Epithelial cell of prostate (primary cell): ENCODE measurements around the gene GSK3A.
"Not testable (repeated sequence)": the region's sequence is repeated elsewhere in the genome, so short reads cannot be mapped to it uniquely, and the experiment has no call there.

Source experiments
- DNase-seq: peaks from one replicate; pipeline ENCODE4 v3.0.0-alpha.2; 2011; ENCODE audit warnings: low read depth, low spot score
- H3K27ac ChIP-seq: fragments of 450-650 bp; 2 replicates; pipeline ENCODE4 v1.5.1; 2017; ENCODE audit warnings: mild to moderate bottlenecking

GSK3A gene

GRCh38 chr19:42270346-42271044 lies 28.1 kb upstream of the GSK3A start:
- peak overlapping the region; percentile 99 for H3K27ac ChIP-seq
- DNase-seq, result peak; percentile 93

GRCh38 chr19:42269478-42270345 lies 27.3 kb upstream of the GSK3A start:
- DNase-seq, result no peak
- peak overlapping the region; percentile 99 for H3K27ac ChIP-seq

GRCh38 chr19:42268704-42269477 lies 26.5 kb upstream of the GSK3A start, which contains the start of gene CIC:
Gene CIC (plus strand): TSS chr19:42269252. CDS start chr19:42271784, 2,532 bp downstream.
- DNase-seq, result peak; percentile 100
- H3K27ac ChIP-seq, result peak within 1 kb of the TSS; percentile 99

- peak overlapping the region; percentile 99 for H3K27ac ChIP-seq
- DNase-seq, result peak; percentile 95
Observed at GRCh38 chr19:42268142-42268703, 25.8 kb upstream of the GSK3A start.

GRCh38 chr19:42267644-42268141 lies 25.3 kb upstream of the GSK3A start:
- peak overlapping the region; percentile 99 for H3K27ac ChIP-seq
- no peak for DNase-seq

GRCh38 chr19:42266928-42267603 lies 24.7 kb upstream of the GSK3A start:
- not testable (repeated sequence) for DNase-seq, H3K27ac ChIP-seq

GRCh38 chr19:42266105-42266504 lies 23.7 kb upstream of the GSK3A start:
- H3K27ac ChIP-seq, DNase-seq: not testable (repeated sequence)

GRCh38 chr19:42261763-42262162 lies 19.4 kb upstream of the GSK3A start:
- no peak for DNase-seq
- H3K27ac ChIP-seq, result no peak overlapping the region

GRCh38 chr19:42257842-42258241 lies 15.4 kb upstream of the GSK3A start:
- DNase-seq, H3K27ac ChIP-seq: not testable (repeated sequence)

GRCh38 chr19:42255766-42256745 lies 13.7 kb upstream of the GSK3A start:
- H3K27ac ChIP-seq, result peak overlapping the region; percentile 93
- DNase-seq, result no peak

- peak within 1 kb of the TSS; percentile 93 for H3K27ac ChIP-seq
- DNase-seq, result no peak
Observed at GRCh38 chr19:42254850-42255765, 12.7 kb upstream of the GSK3A start, which contains the start of gene ERF. Gene ERF (minus strand): TSS chr19:42255128. CDS start chr19:42254999, 129 bp downstream.

GRCh38 chr19:42254089-42254849 lies 11.9 kb upstream of the GSK3A start:
- DNase-seq, result no peak
- H3K27ac ChIP-seq, result peak overlapping the region; percentile 93

GRCh38 chr19:42253245-42254088 lies 11.1 kb upstream of the GSK3A start:
- H3K27ac ChIP-seq, result peak overlapping the region; percentile 93
- DNase-seq, result no peak

GRCh38 chr19:42252365-42253244 lies 10.2 kb upstream of the GSK3A start:
- H3K27ac ChIP-seq, result peak overlapping the region; percentile 93
- DNase-seq, result no peak
